ENCODE measurements around the gene DUSP2.
"Not testable (repeated sequence)": the region's sequence is repeated elsewhere in the genome, so short reads cannot be mapped to it uniquely, and the experiment has no call there.

Gene DUSP2

DNA sequence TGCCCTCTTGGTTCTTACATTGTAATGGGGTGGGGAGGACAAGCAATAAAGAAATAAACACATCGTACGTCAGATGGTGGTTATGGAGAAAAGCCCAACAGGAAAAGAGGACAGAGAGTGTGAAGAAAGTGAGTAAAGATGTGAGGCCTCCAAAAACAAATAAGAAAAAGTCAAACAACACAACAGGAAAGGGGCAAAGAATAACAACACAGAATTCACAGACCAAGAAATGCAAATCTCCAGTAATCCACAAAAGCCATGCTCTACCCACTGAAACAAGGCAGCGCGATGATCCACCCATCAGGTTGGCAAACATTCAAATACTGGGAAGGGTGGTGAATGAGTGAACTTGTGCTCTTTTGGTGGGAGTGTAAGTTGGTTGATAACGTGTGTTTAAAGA, 16.7 kb upstream of the DUSP2 start:
- no peak for DNase-seq (ENCODE audit: low spot score)

DNA sequence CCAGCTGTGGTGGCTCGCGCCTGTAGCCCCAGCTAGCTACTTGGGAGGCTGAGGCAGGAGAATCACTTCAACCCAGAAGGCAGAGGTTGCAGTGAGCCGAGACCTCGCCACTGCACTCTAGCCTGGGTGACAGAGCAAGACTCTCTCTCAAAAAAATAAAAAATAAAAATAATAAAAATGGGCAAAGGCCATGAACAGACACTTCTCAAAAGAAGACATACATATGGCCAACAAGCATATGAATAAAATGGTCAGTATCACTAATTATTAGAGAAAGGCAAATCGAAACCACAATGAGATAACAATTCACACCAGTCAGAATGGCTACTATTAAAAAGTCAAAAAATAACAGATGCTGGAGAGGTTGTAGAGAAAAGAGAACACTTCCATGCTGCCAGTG, 15.1 kb upstream of the DUSP2 start:
- DNase-seq (ENCODE audit: low spot score), result not testable (repeated sequence)

DNA sequence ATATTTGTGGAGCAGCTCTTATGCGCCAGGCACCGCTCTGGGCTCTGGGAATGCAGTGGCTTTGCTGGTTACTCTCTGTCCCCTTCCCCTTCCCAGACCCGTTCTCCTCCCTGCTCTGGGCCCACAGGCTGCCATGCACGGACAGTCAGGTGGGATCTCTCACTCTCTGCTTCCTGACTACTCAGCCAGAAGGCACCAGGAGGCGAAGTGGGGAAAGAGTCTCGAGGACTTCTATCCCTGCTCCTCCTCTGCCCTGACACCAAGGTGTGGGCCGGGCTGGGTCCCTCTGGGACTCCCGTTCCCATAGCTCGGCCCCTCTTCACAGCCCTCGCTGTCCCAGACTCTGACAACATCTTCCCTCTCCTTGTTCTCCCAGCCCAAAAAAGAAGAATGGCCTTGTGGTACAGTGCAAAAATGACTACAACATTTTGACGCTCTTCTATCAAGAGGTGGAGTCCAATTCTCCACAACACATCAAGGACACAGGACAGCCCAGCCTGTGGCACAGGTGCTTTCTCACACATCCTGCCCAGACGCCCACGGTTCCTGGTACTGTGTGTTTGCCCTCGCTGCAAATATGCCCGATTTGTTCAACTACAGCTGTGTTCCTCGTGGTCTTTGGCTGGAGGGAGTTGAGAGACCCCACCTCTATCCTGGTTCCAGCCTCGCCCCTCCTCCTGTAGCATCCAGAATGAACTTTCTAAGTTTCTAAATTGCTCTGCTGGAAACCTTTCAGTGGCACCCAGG, 14.0 kb upstream of the DUSP2 start:
- peak; percentile 56 for DNase-seq (ENCODE audit: low spot score)

DNA sequence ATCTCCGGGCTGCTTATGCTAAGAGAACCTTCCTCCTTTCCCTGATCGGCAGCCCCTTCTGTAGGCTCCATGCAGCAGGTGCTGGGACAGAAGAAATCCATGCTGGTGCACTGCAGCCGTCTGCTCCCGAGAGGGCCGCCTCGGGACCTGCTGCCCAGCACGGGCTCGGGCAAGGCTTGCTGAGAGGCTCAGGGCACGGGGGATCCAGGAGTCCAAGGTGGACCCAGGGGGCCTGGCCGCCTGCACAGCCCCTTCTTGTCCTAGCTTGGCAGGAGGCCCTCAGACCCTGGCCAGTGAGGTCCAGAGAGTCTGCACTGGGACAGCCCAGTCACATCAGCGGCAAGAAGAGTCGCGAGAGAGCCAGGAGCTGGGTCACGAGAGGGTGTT, 13.3 kb upstream of the DUSP2 start:
- DNase-seq (ENCODE audit: low spot score), result no peak

DNA sequence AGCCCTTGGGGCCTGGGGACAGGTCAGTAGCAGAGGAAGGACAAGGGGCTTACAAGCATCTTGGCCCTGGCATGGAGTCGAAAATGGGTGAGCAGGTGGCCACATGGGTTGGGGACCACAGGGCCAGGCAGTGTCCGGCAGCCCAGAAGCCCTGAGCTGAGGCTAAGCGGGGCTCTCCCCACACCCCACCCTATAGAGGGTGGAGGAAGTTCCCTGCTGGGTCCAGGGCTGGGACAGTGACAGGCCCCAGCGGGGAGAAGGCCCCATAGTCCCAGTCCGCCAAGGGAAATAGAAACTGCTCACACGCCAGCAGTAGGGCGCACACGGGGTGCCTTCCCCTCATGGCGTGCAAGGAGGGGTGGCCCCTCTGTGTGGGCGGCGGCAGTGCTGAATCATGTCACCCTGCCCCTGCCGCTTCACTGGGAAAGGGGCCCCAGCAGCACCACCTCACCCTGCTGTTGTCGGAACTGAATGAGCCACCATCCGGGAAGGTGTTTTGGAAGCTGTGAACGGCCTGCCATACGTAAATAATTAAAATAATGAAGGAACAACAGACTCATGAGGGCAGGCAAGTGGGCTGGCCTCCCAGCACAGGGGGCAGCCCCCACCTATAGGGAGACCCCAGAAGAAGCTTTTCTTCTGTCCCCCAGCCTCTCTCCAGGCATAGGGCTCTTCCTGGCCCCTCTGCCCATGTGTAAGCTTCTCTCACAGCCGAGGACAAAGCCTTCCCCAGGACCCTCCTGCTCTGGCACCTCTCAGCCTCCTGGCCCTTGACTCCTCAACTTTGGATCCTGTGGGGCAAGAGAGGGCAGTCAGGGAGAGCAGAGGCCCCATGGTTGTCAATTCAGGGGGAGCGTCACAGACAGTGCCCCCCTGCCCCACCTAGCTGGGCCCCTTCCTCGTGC, 12.7 kb upstream of the DUSP2 start:
- peak; percentile 74 for DNase-seq (ENCODE audit: low spot score)

DNA sequence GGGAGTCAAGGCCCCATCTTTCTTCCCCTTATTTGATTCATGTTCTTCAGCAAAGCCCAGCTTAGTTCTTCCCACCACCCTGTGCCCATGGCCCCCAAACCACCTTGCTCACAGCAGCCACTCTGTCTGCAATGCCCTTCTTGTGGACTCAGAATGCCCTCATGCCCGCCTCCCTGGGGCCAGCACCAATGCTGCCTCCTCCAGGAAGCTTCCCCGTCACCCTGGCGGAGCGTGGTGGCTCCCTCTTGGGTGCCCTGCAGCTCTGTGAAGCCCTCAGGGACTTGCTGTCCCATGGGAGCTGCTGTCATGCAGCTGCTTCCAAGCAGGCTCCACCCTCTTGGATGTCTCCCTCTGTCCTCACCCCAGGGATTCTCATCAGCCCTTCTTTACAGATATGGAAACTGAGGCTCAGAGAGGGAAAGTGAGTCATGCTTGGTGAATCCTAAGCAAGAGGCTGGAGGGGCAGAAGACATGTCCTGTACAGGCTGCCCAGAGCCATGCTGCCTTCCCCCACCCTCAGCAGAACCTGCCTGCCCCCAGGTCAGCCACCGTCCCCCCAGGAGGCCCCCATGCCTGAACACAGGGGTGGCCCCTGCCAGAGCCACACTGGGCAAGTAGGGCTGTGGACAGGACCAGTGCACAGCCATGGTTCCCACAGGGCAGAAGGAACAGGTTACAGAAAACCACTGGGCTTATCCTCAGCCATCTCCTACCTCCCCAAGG, 11.8 kb upstream of the DUSP2 start:
- DNase-seq (ENCODE audit: low spot score), result no peak

DNA sequence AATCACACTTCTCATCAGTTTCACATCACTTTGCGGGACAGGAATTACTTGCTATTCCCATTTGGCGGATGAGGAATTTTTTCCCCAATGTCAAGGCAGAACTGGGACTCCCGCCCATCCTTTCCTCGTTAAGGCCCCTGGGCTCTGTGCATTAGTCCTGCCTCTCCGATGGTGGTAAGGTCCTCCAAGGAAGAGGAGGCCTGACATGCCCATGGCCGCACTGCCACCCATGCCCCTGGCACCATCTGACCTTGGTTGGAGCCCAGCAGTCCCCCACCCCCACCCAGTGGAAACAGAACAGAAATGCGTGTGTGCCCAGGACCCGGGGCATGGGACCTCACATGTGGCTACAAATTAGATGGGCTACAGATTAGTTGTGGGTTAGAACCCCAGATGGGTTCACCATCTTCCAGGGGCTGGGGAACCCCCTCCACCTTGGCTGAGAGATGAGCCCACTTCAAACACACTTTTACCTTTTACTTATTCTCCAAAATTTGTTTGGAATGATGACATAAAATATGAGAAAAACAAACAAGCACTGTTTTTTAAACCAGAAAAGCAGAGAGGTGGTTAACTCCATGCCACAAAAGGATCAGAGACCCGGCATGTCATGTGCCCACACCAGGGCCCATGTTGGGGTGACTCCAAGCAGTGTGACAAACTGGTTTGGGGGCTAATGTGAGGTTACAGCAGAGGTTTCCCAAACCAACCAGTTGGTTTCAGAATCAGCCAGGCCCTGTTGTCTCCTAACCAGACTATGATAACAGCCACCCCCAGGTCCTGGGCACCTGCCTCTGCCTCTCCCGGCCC, 11.0 kb upstream of the DUSP2 start:
- no peak for DNase-seq (ENCODE audit: low spot score)

DNA sequence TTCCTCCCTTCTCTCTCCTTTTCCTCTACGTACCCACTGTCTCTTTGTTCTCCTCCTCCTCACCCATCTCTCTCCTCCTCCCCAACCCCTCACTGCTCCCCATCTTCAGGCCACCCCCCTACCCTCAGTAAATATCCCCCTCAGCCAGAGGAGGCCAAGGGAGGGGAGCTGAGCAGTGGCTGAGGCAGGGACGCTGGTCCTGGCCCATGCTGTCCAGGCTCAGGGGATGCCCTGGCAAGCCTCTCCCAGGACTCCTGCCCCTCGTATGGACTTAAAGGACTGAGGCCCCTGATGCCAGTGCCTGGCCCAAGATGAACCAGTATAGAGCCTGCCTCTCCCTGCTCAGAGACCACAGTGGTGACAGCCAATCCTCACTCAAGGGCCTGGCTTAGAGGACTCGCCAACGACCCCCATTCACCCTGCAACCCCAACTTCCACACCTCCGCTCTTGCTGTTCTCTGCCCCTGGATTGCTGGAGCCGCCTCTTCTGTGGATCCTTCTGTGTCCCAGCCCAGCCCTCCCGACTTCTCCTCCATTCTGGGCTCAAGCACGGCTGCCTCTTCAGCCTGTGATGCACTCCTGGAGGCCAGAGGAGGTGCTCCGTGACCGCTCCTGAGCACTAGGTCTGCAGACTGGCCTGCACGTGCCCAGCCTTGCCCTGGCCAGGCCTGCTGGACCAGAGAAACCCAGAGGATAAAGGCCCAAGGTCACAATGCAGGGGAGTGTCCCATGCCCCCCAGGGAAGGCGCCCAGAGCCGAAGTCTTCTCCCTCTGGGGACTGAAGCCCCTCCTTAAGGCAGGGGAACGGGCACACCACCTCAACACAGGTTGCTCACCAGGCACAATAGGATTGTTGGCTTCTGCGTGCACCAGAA, 9.5 kb upstream of the DUSP2 start:
- DNase-seq (ENCODE audit: low spot score), result no peak

DNA sequence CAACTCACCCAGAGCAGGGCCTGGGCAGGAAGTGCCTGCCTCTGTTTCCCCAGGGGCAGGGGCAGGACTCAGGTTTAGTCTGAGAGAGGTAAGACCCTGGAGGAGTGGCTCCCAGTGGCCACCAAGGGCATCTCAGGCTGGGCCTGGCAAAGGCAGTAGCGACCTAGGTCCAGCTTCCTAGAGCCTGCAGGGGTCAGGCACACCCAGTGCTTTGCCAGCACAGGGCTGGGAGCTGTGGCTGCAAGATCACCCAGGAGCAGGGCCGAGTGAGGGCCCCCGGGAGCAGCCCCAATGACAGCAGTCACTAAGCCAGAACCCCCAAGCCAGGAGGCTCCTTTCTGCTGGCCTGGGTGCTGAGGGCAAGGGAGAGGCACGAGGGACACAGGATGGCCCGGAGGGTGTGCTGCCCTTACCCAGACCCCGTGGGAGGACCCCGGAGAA, 8.8 kb upstream of the DUSP2 start:
- DNase-seq (ENCODE audit: low spot score), result no peak

DNA sequence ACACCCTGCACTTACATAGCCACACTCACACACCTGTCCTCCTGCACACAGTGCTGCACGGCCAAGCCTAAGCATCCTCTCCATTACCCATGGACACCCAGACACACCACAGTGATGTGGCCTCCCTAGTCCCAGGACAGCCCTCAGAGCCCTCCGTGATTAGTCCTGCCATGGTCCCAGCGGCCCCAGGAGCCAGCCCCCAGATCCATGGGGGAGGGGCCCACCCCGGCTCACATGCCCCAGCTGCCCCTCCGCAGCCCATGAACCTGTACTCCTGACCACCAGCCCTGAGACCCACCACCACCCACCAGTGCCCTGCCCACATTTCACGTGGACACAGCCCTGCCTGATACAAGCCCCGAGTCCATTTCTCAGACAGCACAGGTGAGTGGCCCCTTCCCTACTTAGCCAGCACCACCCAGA, 8.1 kb upstream of the DUSP2 start:
- DNase-seq (ENCODE audit: low spot score), result no peak

DNA sequence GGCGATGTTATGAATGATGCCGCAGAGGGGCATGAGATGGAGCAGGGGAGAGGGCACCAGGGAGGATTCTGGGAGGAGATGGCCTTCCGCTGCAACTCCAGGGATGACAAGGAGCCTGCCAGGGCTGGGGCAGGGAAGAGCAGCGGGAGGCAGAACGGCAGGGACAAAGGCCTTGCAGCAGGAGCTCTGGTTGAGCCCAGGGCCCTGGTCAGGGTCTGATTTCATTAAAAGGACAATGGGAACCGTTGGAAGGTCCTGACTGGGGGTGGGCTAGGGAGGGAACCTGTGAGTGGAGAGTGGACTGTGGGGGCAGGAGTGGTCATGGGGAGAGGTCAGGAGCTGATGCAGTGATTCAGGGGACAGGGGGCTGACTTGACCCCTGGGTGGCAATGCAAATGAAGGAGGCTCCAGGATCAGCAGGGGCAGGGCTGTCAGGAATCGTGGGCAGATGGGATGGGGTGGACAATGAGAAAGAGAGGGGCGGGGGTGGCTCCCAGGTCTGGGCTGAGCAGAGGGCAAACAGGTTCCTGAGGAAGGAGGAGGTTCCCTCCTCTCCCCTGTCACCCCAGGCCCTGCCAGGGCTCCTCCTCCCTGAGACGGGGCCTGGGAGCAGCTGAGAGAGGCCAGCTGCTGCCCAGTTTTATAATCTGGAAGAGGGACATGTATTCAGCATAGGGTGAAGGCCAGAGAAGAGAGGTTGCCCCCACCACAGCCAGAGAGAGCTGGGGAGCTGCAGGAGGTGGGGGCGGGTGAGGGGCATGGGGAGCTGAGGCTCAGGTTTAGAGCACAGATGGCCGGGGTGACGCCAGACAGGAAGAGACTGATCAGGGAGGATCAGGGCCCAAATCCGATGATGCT, 7.3 kb upstream of the DUSP2 start:
- DNase-seq (ENCODE audit: low spot score), result no peak

DNA sequence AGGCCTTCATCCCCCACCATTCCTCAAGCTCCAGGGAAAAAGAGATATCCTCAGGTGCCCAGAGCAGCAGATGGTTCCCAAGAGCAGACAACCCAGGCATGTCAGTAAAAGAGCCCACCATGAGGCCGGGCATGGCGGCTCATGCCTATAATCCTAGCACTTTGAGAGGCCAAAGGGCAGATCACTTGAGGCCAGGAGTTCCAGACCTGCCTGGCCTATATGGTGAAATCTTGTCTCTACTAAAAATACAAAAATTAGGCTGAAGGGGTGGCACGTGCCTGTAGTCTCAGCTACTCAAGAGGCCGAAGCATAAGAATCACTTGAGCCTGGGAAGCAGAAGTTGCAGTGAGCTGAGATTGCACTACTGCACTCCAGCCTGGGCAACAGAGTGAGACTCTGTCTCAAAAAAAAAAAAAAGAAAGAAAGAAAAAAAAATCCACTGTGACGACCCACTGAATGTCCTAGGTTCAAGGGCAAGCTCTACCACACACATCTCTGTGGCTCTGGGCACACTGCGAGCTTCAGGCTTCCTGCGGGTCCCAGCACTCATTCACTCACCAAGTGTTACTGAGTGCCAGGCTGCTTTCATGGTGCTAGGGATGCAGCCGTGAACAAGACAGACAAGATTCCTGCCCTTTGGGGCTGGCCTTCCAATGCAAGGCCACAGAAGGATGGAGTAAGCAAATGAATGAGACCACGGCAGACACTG, 6.5 kb upstream of the DUSP2 start:
- no peak for DNase-seq (ENCODE audit: low spot score)

DNA sequence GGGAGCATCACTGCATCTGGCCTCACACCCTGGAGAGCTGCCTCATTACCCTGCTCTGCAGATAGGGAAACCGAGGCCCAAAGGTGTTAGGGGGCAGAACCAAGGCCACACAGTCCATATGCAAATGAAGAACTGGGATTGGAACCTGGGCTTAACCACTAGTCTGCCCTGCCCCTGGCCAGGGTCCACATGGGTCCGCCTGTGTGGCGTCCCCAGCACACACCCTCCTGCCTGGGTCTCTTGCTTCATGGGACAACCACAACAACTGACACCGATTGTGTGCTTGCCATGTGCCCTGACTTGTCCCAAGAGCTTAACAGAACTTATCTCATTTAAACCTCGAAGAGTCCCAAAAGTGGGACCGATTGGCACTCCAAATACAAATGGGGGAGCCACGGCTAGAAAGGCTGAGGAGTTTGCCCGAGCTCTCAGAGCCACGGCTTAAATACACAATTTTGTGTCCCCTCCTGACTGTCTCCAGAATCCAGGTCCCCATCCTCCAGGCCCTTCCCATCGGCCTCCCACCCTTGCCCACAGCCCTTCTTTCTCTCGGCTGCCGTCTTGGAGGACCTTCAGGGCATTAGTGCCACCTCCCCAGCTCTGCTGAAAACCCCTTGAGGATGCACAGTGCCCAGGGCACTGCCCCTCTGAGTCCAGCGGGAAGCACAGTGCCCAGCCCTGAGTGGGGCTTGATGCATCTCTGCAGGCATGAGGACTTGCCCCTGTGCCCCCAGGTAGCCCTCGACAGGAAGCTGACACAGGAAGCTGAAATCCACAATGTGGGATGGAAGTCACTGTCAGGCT, 5.8 kb upstream of the DUSP2 start:
- no peak for DNase-seq (ENCODE audit: low spot score)

DNA sequence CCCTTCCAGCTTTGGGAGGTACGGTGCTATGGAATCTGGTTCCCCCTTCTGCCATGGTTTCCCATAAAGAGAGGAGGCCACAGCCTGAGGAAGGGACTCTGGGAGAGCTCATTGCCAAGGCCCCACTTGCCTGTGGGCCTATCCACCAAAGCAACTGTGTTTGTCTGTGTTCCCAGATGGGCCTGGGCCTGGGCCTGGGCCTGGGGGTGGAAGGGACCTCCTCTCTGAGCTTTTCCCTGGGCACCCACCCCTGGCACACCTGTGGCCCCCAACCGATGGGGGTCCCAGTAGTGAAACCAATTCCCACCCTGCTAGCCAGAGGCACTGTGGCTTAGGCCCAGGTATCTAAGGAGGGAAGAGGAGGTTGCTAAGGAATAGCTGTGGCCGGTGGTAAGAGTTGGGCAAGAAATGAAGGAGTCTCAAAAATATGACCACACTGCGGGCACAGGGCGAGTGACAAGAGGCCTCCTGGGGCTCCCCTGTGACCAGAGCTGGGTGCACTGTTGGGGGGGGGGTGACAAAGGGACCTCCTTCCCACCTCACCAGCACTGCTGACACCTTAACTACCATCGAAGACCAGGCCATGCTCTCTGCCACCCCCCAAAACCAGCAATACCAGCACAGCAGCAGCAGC, 4.9 kb upstream of the DUSP2 start:
- DNase-seq (ENCODE audit: low spot score), result no peak

DNA sequence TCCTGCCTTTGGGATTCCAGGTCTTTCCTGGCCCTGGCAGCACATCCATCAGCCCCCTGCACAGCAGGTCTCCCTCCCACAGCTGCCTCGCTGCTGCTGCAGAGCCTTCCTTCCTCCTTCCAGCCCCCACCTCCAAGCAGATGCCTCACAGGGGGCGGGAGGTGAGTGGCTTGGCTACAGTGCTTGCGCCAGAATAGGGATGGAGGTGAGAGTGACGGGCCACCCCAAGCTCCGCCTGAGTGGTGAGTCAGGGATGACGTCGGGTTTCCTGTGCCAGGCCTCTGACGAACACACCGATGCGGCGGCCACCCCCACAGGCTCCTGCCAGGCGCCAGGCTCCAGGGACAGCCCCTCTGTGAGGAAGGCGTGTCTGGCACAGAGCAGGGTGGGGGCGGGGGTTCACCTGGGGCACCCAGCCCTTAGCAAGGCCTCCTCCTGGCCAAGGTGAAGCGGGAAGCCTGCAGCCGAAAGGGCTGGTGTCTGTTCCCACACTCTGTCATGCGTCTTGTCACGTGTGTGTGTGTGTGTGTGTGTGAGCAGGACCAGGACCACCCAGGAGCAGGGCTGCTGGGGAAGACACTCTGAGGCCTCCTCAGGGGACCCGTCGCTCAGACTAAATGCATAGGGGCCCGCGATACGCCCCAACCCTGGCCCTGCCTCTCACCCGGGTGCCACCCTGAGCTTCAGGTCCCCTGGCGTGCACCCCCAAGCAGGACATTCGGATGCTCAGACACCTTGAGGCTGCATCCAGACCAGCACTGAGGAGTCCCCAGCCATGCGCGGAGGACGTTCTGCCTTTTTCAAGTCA, 3.4 kb upstream of the DUSP2 start:
- peak; percentile 95 for DNase-seq (ENCODE audit: low spot score)

DNA sequence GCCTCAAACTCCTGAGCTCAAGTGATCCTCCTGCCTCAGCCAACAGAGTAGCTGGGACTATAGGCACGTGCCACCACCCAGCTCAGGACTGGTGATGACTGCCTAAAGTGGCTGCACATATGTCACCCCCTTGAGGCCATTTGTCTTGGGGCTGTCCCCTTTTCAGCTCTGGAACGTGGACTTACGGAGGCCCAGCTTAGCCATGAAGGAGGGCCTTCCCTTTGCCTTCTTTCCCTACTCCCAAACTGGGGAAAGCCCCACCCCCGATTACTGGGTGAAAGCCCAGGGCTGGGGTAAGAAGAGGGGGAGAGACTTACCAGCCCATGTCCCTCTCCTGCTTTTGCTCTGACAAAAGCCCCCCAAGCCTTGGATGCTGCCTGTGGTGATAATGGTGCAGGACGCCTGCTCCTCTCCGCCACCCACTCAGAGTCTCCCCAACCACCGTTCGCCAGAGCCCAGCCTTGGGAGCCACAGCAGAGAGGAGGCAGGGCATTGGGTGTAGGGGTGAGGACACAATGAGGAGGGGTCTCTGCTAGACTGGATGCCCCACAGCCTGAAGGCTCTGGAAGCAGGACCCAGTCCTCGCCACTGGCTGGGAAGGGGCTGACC, 2.5 kb upstream of the DUSP2 start:
- DNase-seq (ENCODE audit: low spot score), result no peak
